BE2C (cell line): ENCODE results near the gene POLE3.

Experiments
- DNase-seq: peaks from one replicate; pipeline ENCODE4 v3.0.0-alpha.2; 2020
- H3K27me3 ChIP-seq: fragments of 250-450 bp; sonication (Bioruptor Pico); 2 replicates; pipeline ENCODE4 v1.5.1; 2020; ENCODE audit warnings: mild to moderate bottlenecking
- H3K36me3 ChIP-seq: fragments of 250-450 bp; sonication (Bioruptor Pico); 2 replicates; pipeline ENCODE4 v1.5.1; 2020; ENCODE audit warnings: mild to moderate bottlenecking
- H3K4me1 ChIP-seq: fragments of 250-450 bp; sonication (Bioruptor Pico); 2 replicates; pipeline ENCODE4 v1.5.1; 2020
- H3K4me3 ChIP-seq: 2 replicates; pipeline ENCODE4 v1.5.1; 2011; ENCODE audit warnings: low read depth, low read length
- H3K9me3 ChIP-seq: fragments of 250-450 bp; sonication (Bioruptor Pico); 2 replicates; pipeline ENCODE4 v1.5.1; 2020
- TF ChIP-seq, protein P1 (sequence below): IDR thresholded peaks from 2 replicates; pipeline ENCODE4 v1.5.1; 2012; ENCODE audit warnings: mild to moderate bottlenecking, low read depth, low read length

POLE3 gene

DNA sequence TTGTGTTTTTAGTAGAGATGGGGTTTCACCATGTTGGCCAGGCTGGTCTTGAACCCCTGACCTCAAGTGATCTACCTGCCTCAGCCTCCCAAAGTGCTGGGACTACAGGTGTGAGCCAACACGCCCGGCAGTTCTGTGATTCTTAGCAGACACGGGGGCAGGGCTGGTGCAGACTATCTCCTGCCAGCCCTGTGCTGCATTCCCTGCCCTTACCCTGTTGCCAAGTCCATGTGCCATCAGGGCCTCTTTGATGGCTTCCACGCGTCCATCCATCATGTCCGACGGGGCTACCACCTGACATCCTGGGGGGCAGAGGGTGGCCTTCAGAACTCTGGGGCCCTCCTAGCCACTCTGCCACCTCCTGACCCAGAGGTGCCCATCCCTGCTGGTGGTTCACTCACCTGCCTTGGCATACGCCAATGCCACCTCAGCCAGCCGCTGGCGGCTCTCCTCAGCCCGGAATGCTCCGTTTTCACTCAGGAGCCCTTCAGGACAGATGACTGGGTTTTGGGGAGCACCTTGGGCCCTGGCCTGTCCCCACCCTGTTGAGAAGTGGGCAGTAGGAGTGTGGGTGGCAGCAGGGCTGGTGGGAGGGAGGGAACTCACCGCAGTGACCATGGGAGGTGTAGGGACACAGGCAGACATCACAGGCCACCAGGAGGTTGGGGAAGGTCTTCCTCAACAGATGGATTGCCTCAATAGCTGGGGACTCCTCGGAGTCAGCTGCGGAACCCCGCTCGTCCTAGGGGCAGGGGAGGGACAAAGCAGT, 20.1 kb downstream of the POLE3 start:
- no peak for DNase-seq
- TF ChIP-seq, protein P1, sequence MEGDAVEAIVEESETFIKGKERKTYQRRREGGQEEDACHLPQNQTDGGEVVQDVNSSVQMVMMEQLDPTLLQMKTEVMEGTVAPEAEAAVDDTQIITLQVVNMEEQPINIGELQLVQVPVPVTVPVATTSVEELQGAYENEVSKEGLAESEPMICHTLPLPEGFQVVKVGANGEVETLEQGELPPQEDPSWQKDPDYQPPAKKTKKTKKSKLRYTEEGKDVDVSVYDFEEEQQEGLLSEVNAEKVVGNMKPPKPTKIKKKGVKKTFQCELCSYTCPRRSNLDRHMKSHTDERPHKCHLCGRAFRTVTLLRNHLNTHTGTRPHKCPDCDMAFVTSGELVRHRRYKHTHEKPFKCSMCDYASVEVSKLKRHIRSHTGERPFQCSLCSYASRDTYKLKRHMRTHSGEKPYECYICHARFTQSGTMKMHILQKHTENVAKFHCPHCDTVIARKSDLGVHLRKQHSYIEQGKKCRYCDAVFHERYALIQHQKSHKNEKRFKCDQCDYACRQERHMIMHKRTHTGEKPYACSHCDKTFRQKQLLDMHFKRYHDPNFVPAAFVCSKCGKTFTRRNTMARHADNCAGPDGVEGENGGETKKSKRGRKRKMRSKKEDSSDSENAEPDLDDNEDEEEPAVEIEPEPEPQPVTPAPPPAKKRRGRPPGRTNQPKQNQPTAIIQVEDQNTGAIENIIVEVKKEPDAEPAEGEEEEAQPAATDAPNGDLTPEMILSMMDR: no peak

GRCh38 chr9:113389451-113389850, 21.0 kb downstream of the POLE3 start:
- peaks cover 10% of the 10 kb centered on the region for H3K36me3 ChIP-seq
- no peak overlapping the region for H3K4me3 ChIP-seq
- H3K27me3 ChIP-seq: no peaks in the 10 kb centered on the region
- H3K4me1 ChIP-seq: no peaks in the 10 kb centered on the region
- no peaks in the 10 kb centered on the region for H3K9me3 ChIP-seq
- no peak for DNase-seq
- TF ChIP-seq, protein P1: no peak

More for the DNA sequence above, 20.1 kb downstream of the POLE3 start:
- peaks cover 10% of the 10 kb centered on the region for H3K36me3 ChIP-seq
- H3K9me3 ChIP-seq: no peaks in the 10 kb centered on the region
- no peaks in the 10 kb centered on the region for H3K4me1 ChIP-seq
- no peaks in the 10 kb centered on the region for H3K27me3 ChIP-seq
- H3K4me3 ChIP-seq: no peak overlapping the region

DNA sequence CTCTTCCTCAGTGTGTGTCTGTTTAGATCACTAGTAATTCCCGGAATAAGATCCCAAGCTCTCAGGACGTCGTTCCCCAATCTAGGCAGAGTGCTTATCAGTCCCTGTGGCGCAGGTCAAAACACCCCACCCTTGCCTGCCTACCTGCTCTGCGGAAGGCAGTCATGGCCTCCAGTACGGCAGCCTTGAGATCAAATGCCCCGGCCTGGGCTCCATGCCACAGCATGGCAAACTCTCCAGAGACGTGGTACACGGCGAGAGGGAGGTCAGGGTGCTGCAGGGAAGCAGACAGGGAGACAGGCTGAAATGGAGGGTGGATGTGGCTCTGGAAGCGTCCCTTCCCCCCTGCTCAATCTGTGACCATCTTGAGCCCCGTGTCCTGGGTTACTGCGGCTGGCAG, 21.6 kb downstream of the POLE3 start:
- Histone ChIP-seq H3K27me3 (no peaks in the 10 kb centered on the region), H3K4me1 (no peaks in the 10 kb centered on the region), H3K36me3 (peaks cover 10% of the 10 kb centered on the region), H3K4me3 (no peak overlapping the region), H3K9me3 (no peaks in the 10 kb centered on the region)
- no peak for DNase-seq
- TF ChIP-seq, protein P1: no peak

DNA sequence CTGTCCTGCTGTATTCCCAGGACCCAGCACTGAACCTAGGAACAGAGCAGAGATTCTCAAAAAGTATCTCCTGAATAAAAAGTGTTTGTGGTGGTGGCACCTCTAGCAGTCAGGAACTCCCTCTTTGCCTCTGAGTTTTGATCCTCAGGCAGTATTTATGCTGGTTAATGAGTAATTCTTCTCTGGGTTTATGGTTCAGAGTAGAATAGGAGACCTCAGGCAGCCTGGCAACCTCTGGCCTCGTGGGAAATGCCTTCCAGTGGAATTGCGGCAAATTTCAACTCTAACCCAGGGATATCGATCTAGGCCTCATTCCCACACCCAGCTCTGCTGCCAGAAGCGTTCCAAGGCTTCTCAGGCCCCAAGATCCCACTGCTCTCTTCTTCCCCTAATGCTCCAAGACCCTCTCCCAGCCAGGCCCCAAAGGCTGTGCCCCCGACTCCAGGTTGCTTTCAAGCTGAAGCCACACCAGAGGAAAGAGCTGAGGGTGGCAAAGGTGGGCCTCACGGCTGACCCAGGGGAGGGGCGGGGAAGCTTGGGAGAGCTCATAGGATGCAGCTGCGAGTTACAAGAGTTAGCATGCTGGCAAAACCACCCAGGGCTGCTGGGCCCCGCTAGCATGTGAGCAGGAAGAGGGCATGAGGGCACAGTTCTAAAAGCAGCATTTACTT, 22.8 kb downstream of the POLE3 start:
- TF ChIP-seq, protein P1: no peak
- no peaks in the 10 kb centered on the region for H3K9me3 ChIP-seq
- H3K27me3 ChIP-seq: no peaks in the 10 kb centered on the region
- no peak overlapping the region for H3K4me3 ChIP-seq
- no peak for DNase-seq
- no peaks in the 10 kb centered on the region for H3K4me1 ChIP-seq
- peaks cover 10% of the 10 kb centered on the region for H3K36me3 ChIP-seq

DNA sequence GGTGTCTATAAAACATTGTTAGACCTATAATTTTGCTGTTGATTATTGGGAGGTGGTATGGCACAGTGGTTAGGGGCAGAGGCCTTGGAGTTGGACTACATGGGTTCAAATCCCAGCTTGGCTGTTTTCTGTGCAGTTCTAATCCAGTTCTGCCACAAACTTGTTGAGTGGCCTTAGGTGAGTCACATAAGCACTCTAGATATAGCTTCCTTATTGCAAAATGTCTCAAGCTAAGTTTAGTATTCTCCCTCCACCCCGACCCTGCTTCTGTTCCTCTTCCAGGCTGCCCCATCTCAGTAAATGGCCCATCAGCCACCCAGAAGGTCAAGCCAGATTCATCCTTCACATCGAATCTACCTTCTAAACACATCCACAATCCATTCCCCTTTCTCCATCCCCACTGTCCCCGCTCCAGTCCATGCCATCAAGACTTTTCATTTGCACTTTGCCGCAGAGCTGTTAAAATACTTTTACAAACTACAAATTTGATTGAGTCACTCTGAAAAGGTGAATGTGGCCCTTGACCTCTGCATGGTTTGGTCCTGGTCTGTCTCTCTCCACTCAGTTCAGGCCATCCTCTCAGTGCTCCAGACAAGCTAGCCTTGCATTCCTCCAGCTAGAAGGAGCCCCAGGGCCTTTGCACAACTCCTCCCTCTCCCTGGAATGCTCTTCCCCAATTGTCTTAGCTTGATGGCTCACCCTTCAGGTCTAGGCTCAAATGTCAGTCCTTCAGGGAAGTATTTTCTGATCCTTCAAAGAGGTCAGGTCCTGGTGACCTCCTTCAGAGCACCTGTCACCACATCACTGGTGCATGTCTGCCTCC, 23.7 kb downstream of the POLE3 start:
- Histone ChIP-seq H3K4me1 (no peaks in the 10 kb centered on the region), H3K9me3 (no peaks in the 10 kb centered on the region), H3K4me3 (no peak overlapping the region), H3K27me3 (no peaks in the 10 kb centered on the region), H3K36me3 (peaks cover 10% of the 10 kb centered on the region)
- TF ChIP-seq, protein P1: no peak
- DNase-seq: no peak
